Tibial nerve (tissue), 4 donors: ENCODE data around the gene CYTH2.

Experiments used
- EP300 ChIP-seq, 2 donors: sonication (generic); formaldehyde crosslinking; IDR thresholded peaks; one replicate each; pipeline ENCODE4 v1.6.1; 2017; ENCODE audit warnings: antibody characterized with exemption in 2 of 2, mild to moderate bottlenecking in 1 of 2
- POLR2A ChIP-seq, 2 donors: fragments of 450-650 bp; IDR thresholded peaks; one replicate each; pipeline ENCODE4 v1.6.1; 2017; ENCODE audit warnings: antibody characterized with exemption in 2 of 2, mild to moderate bottlenecking in 2 of 2, moderate library complexity in 2 of 2
- TF ChIP-seq, protein P1 (sequence below), 5 experiments: fragments of 200-600 bp in 3 of 5; fragments of 450-650 bp in 2 of 5; sonication (generic) in 3 of 5; IDR thresholded peaks; one replicate each; pipeline ENCODE4 v1.5.1; 2016 to 2019; ENCODE audit warnings: antibody characterized with exemption in 5 of 5, mild to moderate bottlenecking in 3 of 5, moderate library complexity in 2 of 5

DNA sequence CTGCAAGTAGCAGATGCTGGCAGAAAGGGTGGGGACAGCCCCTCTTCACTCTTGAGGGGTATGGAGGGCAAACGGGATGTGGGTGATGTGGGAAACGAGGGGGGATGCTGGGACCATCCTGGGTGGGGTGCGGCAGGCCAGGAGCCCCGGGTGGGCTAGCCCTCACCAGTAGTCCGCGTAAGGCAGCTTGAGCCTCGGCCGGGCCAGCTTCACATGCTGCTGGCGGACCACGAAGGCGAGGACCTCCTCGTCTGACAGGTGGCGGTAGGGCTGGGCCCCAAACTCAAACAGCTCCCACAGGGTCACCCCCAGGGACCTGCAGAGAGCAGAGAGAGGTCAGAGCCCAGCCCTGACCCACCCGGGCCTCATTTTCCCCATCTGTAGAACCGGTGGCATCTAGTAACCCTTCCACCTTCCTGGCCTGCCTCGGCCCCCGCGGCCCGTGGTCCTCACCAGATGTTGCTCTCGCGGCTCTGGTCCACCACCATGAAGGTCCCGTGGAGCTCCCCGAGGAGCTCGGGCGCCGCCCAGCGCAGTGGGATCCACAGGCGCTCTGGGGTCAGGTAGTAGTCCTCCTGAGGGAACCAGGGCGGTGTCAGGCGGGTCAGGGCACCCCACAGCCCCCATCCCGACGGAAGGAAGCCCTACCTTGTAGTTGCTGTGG, 31.8 kb downstream of the CYTH2 start:
- TF ChIP-seq, protein P1, sequence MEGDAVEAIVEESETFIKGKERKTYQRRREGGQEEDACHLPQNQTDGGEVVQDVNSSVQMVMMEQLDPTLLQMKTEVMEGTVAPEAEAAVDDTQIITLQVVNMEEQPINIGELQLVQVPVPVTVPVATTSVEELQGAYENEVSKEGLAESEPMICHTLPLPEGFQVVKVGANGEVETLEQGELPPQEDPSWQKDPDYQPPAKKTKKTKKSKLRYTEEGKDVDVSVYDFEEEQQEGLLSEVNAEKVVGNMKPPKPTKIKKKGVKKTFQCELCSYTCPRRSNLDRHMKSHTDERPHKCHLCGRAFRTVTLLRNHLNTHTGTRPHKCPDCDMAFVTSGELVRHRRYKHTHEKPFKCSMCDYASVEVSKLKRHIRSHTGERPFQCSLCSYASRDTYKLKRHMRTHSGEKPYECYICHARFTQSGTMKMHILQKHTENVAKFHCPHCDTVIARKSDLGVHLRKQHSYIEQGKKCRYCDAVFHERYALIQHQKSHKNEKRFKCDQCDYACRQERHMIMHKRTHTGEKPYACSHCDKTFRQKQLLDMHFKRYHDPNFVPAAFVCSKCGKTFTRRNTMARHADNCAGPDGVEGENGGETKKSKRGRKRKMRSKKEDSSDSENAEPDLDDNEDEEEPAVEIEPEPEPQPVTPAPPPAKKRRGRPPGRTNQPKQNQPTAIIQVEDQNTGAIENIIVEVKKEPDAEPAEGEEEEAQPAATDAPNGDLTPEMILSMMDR (IDR thresholded peaks at IDR 0.05): no peak
- TF ChIP-seq POLR2A (IDR thresholded peaks at IDR 0.05): no peak
- TF ChIP-seq EP300 (IDR thresholded peaks at IDR 0.05): no peak
